HG02852 (cell line): ENCODE results near the gene CELF1.
"Not testable (repeated sequence)": the region's sequence is repeated elsewhere in the genome, so short reads cannot be mapped to it uniquely, and the experiment has no call there.

Source experiments
- ATAC-seq: cut with Tn5 transposase; IDR thresholded peaks from one replicate; pipeline ENCODE4 v1.9.1; 2021; ENCODE audit warnings: mild to moderate bottlenecking, moderate library complexity; ENCODE audit not compliant: unreplicated experiment

Gene CELF1

DNA sequence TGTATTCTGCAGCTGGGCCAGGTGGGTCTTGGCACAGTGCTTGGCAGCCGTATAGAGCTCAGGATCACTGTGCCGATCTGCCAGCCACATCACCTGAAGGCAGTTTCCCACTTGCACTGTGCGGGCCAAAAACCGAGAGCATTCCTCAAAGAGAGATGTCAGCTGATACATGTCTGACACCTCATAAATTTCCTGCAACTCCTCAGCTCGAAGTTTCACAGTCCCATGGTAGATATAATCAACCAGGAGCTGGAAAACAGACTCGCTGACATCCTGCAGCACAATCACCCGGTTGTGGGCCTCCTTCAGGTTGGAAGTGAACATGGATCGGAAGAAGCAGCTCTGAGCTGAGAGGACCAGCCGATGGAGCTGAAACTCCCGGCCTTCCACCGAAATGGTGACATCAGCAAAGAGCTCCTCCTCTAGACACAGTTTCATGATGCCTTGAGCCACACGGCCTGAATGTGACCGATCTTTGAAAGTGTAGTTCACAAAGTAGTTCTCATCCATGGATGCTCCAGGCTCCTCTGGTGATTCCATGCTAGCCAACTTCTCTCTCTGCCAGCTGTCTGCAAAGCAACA, 24.6 kb upstream of the CELF1 start:
- ATAC-seq: no peak

DNA sequence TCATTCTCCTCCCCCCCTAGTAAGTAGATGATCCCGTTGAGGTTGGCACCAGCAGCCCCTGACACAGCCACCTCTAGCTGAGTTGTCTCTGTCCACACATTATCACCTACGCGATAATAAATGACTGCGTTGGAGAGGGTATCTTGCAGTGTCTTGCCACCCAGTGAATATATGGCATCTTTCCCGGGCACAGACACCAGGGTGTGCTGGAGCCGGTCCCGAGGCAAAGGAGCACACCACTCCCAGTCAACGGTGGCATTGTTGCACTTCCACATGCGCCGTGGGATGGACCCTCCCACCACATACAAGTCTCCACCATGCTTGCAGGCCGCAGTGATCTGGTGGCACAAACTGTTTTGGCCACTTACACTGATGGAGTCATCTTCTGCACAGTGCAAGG, 20.4 kb upstream of the CELF1 start:
- ATAC-seq: no peak

DNA sequence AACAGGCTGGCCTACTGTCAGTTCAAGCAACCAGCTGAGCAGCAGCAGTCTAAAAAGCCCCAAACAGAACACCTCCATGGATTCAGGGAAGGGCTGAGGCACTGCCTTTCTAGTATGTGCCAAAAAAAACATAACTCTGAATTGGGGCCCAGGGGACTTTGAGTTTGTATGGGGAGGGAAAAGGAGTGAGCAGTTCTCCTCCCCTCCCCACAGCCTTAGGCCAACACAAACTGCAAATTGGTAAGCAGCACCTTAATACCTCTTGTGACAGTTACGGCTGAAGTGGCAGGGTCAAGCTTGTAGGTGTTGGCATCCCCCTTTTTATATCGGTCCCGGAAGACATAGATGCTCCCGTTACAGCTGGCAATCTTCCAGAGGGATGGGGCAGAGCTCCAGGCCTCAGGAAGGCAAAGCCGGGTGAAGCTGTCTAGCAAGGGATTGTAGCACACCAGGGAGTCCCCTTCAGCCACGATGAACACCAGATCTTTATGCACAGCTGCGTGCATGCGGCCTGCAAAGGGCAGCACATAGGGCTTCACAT, 19.9 kb upstream of the CELF1 start:
- ATAC-seq: no peak

DNA sequence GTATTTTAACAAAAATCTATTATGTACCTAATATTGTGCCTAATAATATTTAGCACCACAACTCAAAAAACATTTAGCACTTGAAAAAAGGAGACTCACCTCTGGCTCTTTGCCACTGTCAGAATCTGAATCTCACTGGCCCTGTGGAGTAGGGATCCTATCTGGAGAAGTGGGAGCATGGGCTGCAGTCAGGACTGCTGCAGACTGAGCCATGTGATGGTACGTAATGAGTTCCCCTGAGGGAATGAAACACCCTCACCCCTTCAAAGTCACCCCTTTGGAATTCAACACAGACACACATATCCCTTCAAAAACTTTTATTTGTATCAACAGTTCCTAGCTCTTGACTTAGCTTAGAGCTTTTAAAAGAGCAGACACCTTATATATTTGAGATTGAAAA, 19.0 kb upstream of the CELF1 start:
- no peak for ATAC-seq

DNA sequence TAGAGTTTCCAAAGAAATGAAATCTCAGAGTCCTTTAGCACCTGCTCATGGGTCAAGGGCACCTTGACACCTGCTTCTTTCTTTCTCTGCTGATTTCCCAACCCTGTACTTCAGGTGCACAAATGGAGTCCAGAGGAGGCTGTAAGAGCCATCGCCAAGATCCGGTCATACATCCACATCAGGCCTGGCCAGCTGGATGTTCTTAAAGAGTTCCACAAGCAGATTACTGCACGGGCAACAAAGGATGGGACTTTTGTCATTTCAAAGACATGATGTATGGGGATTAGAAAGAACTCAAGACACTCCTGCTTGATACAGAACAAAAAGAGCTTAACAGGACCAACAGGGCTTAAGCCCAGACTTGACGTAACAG, 18.4 kb upstream of the CELF1 start:
- no peak for ATAC-seq

DNA sequence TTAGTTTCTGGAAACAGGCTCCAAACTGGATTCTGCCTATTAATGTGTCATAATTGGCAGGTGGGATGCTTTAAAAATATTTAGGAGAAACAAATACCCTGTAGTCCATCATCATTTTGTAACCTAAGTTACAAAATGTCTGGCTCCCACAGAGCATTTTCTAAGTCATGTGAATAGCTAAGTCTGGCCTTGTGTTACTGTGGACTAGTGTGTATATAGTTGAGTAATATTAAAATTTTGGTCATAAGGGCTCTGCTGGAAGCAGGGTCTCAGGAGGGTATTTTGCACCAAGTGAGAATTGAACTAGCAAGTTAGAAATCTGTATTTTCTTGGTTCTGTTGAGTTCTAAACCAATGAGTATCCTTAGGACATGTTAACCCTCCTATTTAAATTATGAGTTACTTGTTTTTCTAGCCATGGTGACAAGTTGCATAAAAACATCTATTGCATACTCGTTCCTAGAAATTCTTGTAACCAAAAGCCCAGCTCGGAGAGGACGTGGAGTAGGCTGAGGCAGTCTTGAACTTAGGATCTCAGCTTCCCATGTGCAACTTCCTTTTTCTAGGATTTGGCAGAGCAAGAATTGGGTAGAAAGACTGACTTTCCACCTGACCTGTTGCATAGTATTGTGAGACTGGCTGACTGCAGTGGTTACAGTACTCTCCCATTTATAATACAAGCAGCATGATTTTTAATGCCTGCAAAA, 17.9 kb upstream of the CELF1 start:
- no peak for ATAC-seq

DNA sequence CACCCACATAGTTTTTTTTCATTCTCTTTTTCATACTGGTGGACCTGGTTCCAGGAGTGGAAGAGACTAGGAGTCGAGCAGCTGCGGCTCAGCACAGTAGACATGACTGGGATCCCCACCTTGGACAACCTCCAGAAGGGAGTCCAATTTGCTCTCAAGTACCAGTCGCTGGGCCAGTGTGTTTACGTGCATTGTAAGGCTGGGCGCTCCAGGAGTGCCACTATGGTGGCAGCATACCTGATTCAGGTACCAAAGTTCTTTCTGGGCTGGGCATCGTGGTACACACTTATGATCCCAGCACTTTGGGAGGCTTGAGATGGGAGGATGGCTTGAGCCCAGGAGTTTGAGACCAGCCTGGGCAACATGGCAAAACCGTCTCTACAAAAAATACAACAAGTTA, 16.7 kb upstream of the CELF1 start:
- no peak for ATAC-seq

DNA sequence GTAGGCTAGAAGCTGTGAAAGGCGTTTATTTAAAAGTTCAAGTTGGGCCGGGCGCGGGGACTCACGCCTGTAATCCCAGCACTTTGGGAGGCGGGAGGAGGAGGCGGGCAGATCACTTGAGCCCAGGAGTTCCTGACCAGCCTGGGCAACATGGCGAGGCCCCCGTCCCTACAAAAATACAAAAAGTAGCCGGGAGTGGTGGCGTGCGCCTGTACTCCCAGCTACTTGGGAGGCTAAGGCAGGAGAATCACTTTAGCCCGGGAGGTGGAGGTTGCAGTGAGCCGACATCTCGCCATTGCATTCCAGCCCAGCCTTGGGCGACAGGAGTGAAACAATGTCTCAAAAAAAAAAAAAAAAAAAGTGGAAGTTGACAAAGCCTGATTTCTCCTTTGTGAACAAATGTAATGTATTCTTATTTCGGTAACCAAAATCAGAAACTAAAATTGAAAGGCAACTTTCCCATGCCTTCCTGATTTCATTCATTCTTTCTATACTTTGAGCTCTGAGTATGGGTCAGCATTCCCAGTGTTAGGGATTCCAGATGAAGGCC, 13.3 kb upstream of the CELF1 start:
- ATAC-seq: peak; percentile 6

DNA sequence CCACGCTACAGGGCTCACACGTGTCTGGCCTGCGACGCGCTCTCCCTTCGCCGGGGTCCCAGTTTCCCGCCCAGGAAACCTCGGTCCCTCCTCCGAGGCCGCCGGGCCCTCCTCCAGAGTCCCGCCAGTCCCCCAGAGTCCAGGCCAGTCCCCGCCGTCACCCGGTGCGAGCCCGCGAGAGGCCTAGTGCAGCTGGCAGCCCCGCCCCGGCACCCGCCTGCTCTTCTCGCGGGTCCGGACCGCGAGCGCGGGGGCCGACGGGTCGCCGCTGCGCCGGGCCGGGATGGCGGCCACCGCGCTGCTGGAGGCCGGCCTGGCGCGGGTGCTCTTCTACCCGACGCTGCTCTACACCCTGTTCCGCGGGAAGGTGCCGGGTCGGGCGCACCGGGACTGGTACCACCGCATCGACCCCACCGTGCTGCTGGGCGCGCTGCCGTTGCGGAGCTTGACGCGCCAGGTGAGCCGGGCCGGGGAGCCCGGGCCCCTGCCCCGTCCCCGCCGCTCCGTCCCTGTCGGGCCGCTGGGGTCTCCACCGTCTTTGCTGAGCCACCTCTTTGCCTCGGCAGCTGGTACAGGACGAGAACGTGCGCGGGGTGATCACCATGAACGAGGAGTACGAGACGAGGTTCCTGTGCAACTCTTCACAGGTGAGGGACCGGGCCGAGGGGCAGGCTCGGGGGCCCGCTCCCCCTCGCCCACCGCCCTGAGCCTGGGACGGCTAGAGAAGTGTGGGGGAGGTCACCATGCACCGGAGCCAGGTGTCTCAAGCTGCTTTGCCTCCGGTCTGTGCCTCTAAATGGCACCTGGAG, 12.6 kb upstream of the CELF1 start, which contains the start of gene PTPMT1:
PTPMT1 (plus strand) TSS at position 260 of the 809 bp plus-strand sequence; CDS start at position 284, 24 bp downstream.
- ATAC-seq: peak; percentile 85

DNA sequence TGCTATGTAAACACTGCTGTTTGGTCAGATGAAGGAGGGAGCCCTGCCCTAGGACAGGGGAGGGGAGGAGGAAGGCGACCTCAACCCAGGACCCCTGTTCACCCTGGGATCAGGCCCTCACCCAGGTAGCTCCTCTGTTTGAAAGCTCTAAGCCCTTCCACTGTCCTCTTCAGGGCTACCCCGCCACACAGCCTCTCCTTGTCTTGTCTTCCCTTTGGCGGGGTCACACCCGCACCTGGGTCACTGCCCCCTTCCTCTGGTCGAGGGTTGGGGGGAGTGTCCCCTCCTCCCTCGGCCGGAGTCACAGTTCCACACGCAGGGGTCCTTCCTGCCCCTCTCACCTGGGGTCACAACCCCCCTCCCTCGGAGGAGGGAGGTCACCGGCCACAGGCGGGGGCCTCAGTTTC, 12.0 kb upstream of the CELF1 start:
- ATAC-seq: peak; percentile 5

DNA sequence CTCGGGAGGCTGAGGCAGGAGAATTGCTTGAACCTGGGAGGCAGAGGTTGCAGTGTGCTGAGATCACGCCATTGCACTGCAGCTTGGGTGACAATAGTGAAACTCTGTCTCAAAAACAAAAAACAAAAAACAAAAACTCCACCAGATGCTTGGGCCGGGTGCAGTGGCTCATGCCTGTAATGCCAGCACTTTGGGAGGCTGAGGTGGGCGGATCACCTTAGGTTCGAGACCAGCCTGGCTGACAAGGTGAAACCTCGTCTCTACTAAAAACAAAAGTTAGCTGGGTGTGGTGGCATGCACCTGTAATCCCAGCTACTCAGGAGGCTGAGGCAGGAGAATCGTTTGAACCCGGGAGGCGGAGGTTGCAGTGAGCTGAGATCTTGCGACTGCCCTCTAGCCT, 11.4 kb upstream of the CELF1 start:
- ATAC-seq: not testable (repeated sequence)

DNA sequence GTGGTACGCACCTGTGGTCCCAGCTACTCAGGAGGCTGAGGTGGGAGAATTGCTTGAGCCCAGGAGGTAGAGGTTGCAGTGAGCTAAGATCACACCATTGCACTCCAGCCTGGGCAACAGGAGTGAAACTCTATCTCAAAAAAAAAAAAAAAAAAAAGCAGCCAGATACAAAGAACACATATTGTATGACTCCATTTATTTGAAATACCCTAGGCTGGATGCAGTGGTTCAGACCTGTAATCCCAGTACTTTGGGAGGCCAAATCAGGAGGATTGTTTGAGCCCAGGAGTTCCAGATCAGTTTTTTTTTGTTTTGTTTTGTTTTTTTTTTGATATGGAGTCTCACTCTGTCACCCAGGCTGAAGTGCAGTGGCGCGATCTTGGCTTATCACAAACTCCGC, 9.5 kb upstream of the CELF1 start:
- not testable (repeated sequence) for ATAC-seq

DNA sequence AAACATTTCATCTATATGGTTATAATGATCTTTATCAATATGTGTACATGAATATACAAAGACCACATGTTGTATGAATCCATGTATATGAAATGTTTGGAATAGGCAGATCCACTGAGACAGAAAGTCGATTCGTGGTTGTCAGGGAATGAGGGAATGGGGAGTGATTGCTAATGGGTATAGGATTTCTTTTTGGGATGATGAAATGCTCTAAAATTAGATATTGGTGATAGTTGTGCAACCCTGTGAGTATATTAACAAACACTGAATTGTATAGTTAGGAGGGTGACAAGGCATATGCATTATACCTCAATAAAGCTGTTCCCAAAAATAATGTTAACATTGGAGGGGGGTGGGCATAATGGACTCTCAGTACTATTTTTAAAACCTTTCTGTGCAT, 7.5 kb upstream of the CELF1 start:
- ATAC-seq: no peak

DNA sequence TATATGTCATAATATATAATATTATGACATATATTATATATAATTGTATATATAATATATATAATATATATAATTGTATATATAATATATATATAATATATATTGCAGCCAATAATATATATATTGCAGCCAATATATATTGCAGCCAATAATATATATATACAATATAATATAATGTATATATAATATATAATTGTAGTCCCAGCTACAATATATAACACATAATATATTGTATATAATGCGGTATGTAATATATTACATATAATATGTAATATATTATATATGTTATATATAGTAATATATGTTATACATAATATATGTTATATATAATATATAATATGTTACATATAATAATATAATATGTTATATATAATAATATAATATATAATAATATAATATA, 5.8 kb upstream of the CELF1 start:
- ATAC-seq: no peak

DNA sequence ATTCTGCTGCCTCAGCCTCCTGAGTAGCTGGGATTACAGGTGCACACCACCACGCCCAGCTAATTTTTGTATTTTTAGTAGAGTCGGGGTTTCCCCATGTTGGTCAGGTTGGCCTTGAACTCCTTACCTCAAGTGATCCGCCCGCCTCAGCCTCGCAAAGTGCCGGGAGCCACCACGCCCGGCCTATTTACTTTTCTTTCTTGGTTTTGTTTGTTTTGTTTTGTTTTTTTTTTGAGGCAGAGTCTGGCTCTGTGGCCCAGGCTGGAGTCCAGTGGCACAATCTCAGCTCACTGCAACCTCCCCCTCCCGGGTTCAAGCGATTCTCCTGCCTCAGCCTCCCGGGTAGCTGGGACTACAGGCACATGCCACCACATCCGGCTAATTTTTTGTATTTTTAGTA, 4.1 kb upstream of the CELF1 start:
- not testable (repeated sequence) for ATAC-seq

DNA sequence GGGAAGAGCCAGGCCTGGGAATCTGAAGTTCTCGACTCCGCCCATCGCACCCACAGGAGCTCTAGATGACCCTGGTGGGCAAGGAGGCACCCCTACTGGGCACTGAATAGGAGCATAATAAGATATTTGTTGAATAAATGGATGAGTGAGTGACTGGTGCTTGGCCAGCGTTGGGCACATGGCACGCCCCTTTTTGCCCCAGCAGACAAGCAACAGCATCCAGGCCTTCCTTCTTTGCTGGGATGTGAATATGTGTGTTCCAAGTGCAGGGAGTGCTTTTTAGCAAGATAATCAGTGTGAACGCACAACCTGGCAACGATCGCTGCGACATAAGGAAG, 443 bp upstream of the CELF1 start:
- ATAC-seq: peak; percentile 17

DNA sequence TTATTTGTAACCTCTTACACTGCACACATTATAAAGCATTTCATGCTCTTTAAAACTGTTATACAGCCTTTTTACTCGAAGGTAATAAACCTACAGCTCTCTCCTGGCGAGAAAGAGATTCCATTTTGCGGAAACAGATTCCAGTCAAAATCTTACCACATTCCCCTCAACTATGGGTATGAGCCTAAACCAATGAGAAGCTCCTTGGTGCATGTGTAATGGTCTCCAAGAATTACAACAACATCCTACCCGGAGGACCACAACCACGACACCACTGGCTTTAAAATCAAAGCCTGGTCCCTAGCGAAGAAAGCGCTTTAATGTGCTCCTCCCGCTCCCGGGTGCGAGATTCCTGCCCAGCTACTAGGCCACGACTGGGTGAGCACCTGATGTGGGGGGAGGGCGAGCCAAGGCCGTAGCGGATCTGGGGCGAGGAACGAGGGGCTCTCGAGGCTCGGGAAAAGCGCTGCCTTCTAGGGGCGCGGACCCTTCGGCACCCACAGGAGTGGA, 821 bp downstream of the CELF1 start:
- ATAC-seq: peak; percentile 7

DNA sequence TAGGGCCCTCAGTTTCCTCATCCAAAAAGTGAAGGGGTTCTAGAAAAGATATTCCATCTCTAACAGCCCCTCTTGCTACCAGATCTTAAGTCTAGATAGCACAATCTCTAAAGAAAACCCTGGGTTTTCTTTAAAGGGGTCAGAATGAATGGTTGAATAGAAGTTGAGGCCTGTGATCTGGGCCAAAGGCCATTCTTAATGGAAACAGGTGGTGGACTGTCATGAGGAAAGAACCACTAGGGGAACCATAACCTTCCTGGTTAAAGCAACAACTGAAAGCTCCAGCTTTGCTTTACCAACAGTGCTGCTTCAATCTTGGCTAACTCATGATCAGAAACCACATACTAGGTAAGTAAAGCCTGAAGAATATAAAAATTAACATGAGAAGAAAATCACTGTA, 1.8 kb downstream of the CELF1 start:
- ATAC-seq: no peak

DNA sequence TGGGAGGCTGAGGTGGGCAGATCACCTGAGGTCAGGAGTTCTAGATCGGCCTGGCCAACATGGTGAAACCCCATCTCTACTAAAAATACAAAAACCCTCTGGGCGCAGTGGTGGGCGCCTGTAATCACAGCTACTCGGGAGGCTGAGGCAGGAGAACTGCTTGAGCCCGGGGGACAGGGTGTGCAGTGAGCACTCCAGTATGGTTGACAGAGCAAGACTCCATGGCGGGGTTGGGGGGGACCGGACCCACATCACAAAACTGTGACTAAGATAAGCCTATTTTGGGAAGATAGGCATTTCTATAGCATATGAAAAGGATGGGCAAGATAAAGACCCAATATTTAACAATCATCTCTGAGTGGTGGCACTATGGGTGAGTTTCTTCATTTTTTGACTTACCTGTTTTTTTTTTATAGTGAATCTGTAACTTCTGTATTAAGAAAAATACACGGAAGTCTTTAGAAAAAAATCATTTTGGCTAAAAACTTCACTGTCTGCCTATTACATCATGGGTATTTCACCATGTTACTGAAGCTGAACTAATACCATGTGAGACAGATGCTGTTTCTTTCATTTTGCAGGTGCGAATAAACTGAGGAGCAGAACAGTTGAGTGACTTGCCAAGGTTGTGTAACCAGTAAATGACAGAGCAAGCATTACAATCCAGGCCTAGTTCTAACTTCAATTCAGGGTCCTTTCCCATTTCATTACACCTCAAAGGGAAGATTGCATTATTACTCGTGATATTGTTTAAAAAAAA, 2.5 kb downstream of the CELF1 start:
- no peak for ATAC-seq

DNA sequence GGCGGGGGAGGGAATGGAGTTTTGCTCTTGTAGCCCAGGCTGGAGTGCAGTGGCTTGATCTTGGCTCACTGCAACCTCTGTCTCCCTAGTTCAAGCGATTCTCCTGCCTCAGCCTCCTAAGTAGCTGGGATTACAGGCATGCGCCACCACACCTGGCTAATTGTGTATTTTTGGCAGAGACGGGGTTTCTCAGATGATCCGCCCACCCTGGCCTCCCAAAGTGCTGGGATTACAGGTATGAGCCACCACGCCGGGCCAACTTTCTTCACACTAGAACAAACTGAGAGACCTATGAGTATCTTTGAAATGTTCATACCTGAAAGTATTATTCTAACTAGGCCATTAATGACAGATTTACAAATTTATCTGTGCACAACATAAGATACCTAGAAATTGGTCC, 6.7 kb downstream of the CELF1 start:
- not testable (repeated sequence) for ATAC-seq

DNA sequence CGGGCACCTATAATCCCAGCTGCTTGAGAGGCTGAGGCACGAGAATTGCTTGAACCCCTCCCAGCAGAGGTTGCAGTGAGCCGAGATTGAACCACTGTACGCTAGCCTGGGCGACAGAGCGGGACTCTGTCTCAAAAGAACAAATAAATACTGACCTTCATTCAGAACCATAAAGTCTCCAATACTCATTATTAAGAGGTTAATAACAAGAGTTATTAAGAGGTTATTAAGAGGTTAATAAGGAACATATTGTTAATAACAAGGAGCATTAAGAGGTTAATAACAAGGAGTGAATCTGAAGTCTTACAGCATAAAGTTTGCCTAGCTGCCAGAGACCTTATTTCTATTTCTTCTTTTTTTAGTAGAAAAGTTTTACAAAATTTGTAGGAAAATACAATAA, 7.6 kb downstream of the CELF1 start:
- ATAC-seq: no peak
